Activated CD4-positive, alpha-beta T cell treated with anti-CD3 and anti-CD28 coated beads for 4 hours (primary cell): ENCODE measurements around the gene CHADL.
"Not testable (repeated sequence)": the region's sequence is repeated elsewhere in the genome, so short reads cannot be mapped to it uniquely, and the experiment has no call there.

Source experiments
- DNase-seq, 2 donors: peaks; one replicate each; pipeline ENCODE4 v3.0.0-alpha.2; 2020

The CHADL gene

GRCh38 chr22:41226723-41227655 is 13.7 kb downstream of the CHADL start:
- DNase-seq: no peak

GRCh38 chr22:41223535-41223934 is 17.2 kb downstream of the CHADL start:
- no peak for DNase-seq

- DNase-seq: no peak
Observed at GRCh38 chr22:41222846-41223507, 17.8 kb downstream of the CHADL start.

- peak in 1 of 2 donors; percentile 15 for DNase-seq
Observed at GRCh38 chr22:41217553-41218157, 23.1 kb downstream of the CHADL start.

GRCh38 chr22:41216984-41217383 is 23.7 kb downstream of the CHADL start:
- no peak for DNase-seq

- no peak for DNase-seq
Observed at GRCh38 chr22:41215926-41216325, 24.8 kb downstream of the CHADL start.

- DNase-seq: no peak
Observed at GRCh38 chr22:41215409-41215808, 25.3 kb downstream of the CHADL start.

GRCh38 chr22:41206719-41207118 is 34.0 kb downstream of the CHADL start:
- no peak for DNase-seq

GRCh38 chr22:41204992-41205900 is 35.5 kb downstream of the CHADL start, which contains the start of gene L3MBTL2:
L3MBTL2 (plus strand) TSS chr22:41205312; CDS start chr22:41205363, 51 bp downstream.
- peak; percentile 96 to 99 for DNase-seq

GRCh38 chr22:41204066-41204465 is 36.7 kb downstream of the CHADL start:
- DNase-seq: no peak

GRCh38 chr22:41203118-41203517 is 37.6 kb downstream of the CHADL start:
- no peak for DNase-seq

- DNase-seq: no peak
Observed at GRCh38 chr22:41201141-41201540, 39.6 kb downstream of the CHADL start.

- DNase-seq: peak; percentile 49 to 53
Observed at GRCh38 chr22:41198027-41198580, 42.6 kb downstream of the CHADL start.

- DNase-seq: peak; percentile 81 to 83
Observed at GRCh38 chr22:41197038-41197972, 43.4 kb downstream of the CHADL start.

- no peak for DNase-seq
Observed at GRCh38 chr22:41193829-41194228, 46.9 kb downstream of the CHADL start.

GRCh38 chr22:41191467-41191866 is 49.3 kb downstream of the CHADL start:
- no peak for DNase-seq

GRCh38 chr22:41184679-41185078 is 56.1 kb downstream of the CHADL start:
- no peak for DNase-seq

GRCh38 chr22:41181349-41182241 is 59.1 kb downstream of the CHADL start:
- no peak for DNase-seq

GRCh38 chr22:41180926-41181325 is 59.8 kb downstream of the CHADL start:
- DNase-seq: no peak

- not testable (repeated sequence) for DNase-seq
Observed at GRCh38 chr22:41180362-41180761, 60.4 kb downstream of the CHADL start.
